Right atrium auricular region (tissue), 2 donors: ENCODE data around the gene GATAD2B. TPM values are rescaled to one million over a fixed set of nuclear protein-coding genes. Genes with fewer than 3 reads are reported as not detected.

ENCODE experiments used
- DNase-seq: peaks from one replicate; pipeline ENCODE4 v3.0.0-alpha.2; 2019; ENCODE audit warnings: low spot score
- H3K27ac ChIP-seq, 2 donors: fragments of 200-600 bp; sonication (generic); 1 replicate in 1 of 2; 2 replicates in 1 of 2; pipeline ENCODE4 v1.5.1; 2016 to 2019
- H3K27me3 ChIP-seq, 2 donors: fragments of 200-600 bp; sonication (generic); one replicate each; pipeline versions ENCODE4 v1.5.1 to v1.6.0; 2017 to 2019
- H3K36me3 ChIP-seq: fragments of 200-600 bp; sonication (generic); one replicate; pipeline ENCODE4 v1.5.1; 2016
- H3K4me1 ChIP-seq, 2 donors: fragments of 200-600 bp; sonication (generic); one replicate each; pipeline versions ENCODE4 v1.5.1 to v1.6.0; 2017 to 2019
- H3K4me3 ChIP-seq, 2 donors: fragments of 200-600 bp; sonication (generic); 1 replicate in 1 of 2; 2 replicates in 1 of 2; pipeline ENCODE4 v1.5.1; 2017 to 2019; ENCODE audit warnings: mild to moderate bottlenecking in 1 of 2, moderate library complexity in 1 of 2
- H3K9me3 ChIP-seq, 2 donors: fragments of 200-600 bp; sonication (generic); one replicate each; pipeline ENCODE4 v1.5.1; 2019
- CTCF ChIP-seq, 2 donors: fragments of 200-600 bp; sonication (generic); IDR thresholded peaks; one replicate each; pipeline ENCODE4 v1.5.1; 2019; ENCODE audit warnings: antibody characterized with exemption in 2 of 2
- total RNA-seq, 2 donors: library from RNA; depleted of rRNA; stranded (reverse); fragments of >200 nt; gene quantifications; one replicate each; pipeline ENCODE4 v1.1.0, GENCODE V29; 2016

Gene GATAD2B
- total RNA-seq, 2 donors from 2014 or later, result 18.7 to 32.7 TPM

- H3K27me3 ChIP-seq, result no peaks in the 10 kb centered on the region
- no peak for TF ChIP-seq CTCF (IDR thresholded peaks at IDR 0.05)
- H3K27ac ChIP-seq, result no peak overlapping the region
- no peaks in the 10 kb centered on the region for H3K9me3 ChIP-seq
- H3K4me3 ChIP-seq, result no peak overlapping the region
- no peaks in the 10 kb centered on the region for H3K36me3 ChIP-seq
- no peaks in the 10 kb centered on the region for H3K4me1 ChIP-seq
- no peak for DNase-seq
Observed at GRCh38 chr1:153795330-153795837, 127.4 kb downstream of the GATAD2B start.

- H3K4me3 ChIP-seq, result no peak overlapping the region
- DNase-seq, result no peak
- no peak overlapping the region for H3K27ac ChIP-seq
- H3K36me3 ChIP-seq, result no peaks in the 10 kb centered on the region
- peaks cover 0 to 4% of the 10 kb centered on the region in 2 donors for H3K4me1 ChIP-seq
- no peaks in the 10 kb centered on the region for H3K27me3 ChIP-seq
- no peak for TF ChIP-seq CTCF (IDR thresholded peaks at IDR 0.05)
- no peaks in the 10 kb centered on the region for H3K9me3 ChIP-seq
Observed at GRCh38 chr1:153794624-153795329, 128.0 kb downstream of the GATAD2B start.

DNA sequence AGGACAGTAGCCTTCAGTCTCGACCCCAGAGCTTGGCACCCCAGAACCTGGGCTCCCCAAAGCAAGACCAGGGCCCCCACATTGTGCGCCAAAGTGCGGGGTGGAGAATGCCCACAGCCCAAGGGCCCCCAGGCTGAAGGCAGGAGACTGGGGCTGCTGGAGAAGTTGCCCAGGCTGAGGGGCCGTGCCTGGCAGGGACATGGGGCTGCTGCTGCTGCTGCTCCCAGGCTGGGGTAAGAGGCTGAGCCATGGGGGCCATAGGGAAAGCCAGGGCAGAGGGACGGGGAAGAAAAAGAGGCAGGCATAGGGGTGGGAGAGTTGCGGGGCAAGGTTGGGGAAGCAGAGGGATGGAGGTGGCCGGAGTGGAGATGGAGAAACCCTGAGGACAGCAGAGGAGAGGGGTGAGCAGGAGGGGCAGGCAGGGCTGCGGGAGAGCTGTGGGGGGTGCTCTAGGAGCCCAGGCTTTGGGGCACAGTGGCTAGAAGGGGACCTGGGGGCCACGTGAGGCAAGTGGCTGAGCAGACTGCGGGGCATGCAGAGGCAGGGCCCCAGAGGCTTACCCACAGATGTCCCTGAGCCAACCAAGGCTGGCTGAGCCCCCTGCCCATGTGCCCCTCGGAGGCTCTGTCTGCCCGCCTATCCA is 128.7 kb downstream of the GATAD2B start:
- no peak for DNase-seq
- TF ChIP-seq CTCF (IDR thresholded peaks at IDR 0.05), result no peak

GRCh38 chr1:153793261-153793972 is 129.4 kb downstream of the GATAD2B start:
- no peak overlapping the region for H3K27ac ChIP-seq
- peaks cover 0 to 10% of the 10 kb centered on the region in 2 donors for H3K4me1 ChIP-seq
- H3K27me3 ChIP-seq, result no peaks in the 10 kb centered on the region
- DNase-seq, result no peak
- TF ChIP-seq CTCF (IDR thresholded peaks at IDR 0.05), result no peak
- no peaks in the 10 kb centered on the region for H3K9me3 ChIP-seq
- H3K4me3 ChIP-seq, result no peak overlapping the region
- H3K36me3 ChIP-seq, result no peaks in the 10 kb centered on the region

More for the DNA sequence above, 128.7 kb downstream of the GATAD2B start:
- H3K9me3 ChIP-seq, result no peaks in the 10 kb centered on the region
- H3K4me1 ChIP-seq, result peaks cover 0 to 10% of the 10 kb centered on the region in 2 donors
- H3K27ac ChIP-seq, result no peak overlapping the region
- no peak overlapping the region for H3K4me3 ChIP-seq
- no peaks in the 10 kb centered on the region for H3K36me3 ChIP-seq
- no peaks in the 10 kb centered on the region for H3K27me3 ChIP-seq

GRCh38 chr1:153792631-153793041 is 130.1 kb downstream of the GATAD2B start:
- Histone ChIP-seq H3K4me1 (peaks cover 0 to 10% of the 10 kb centered on the region in 2 donors), H3K36me3 (no peaks in the 10 kb centered on the region), H3K9me3 (no peaks in the 10 kb centered on the region), H3K27ac (no peak overlapping the region), H3K4me3 (no peak overlapping the region), H3K27me3 (no peaks in the 10 kb centered on the region)
- TF ChIP-seq CTCF (IDR thresholded peaks at IDR 0.05), result no peak
- DNase-seq, result no peak
